Neural progenitor cell (in vitro differentiated cells): ENCODE results near the gene HDLBP.

ENCODE experiments used
- CTCF ChIP-seq: fragments of 200-600 bp; sonication (generic); IDR thresholded peaks from 2 replicates; pipeline ENCODE4 v1.5.1; 2017; ENCODE audit warnings: antibody characterized with exemption, mild to moderate bottlenecking
- EZH2 ChIP-seq: fragments of 200-600 bp; sonication (generic); IDR thresholded peaks from 2 replicates; pipeline ENCODE4 v1.6.1; 2017; ENCODE audit warnings: antibody characterized with exemption, mild to moderate bottlenecking, moderate library complexity
- EZH2phosphoT487 ChIP-seq: fragments of 200-600 bp; sonication (generic); IDR thresholded peaks from 2 replicates; pipeline ENCODE4 v1.6.1; 2017; ENCODE audit warnings: antibody characterized with exemption

- no peak for TF ChIP-seq CTCF
- no peak for TF ChIP-seq EZH2
- no peak for TF ChIP-seq EZH2phosphoT487
These were observed 122.2 kb downstream of the HDLBP start for GRCh38 chr2:241193271-241193670.
